GM21447 (cell line): Measurements from ENCODE around the gene RFX2.

Source experiments
- ATAC-seq: cut with Tn5 transposase; IDR thresholded peaks from one replicate; pipeline ENCODE4 v1.9.1; 2021; ENCODE audit not compliant: unreplicated experiment

Gene RFX2

DNA sequence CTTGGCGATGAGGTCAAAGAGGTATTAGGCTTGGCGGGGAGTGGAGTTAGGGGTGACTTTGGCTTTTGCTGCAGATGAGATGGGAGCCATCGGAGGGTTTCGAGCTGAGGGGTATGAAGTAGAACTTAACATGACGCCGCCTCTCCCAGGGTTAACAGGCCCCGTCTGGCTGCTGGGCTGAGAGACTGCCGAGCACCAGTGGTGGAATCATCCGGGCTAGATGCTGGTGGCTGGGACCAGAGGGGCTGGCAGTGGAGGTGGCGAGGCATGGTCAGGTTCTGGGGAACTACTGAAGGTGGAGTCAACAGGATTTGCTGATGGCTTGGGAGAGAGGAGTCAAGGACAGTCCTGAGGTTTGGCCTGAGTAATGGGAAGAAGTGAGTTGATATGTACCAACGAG lies 4.9 kb downstream of the RFX2 start:
- ATAC-seq = no peak

DNA sequence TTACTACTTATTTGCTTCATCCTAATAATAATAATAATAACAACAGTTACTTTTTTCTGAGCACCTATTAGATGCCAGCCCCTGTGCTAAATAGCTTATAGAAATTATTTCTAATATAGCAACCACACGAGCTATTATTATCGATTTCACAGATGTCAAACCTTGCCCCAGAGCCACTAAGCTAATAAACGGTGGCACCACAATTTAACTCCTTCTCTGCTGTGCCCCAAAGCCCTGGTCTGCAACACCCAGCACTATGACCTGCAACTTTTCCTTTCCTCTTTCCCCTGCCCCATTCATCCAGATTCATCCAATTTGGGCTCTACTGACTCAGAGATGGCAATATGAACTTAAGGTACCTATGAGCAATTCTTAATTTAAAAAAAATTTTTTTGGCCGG lies 6.4 kb downstream of the RFX2 start:
- ATAC-seq = no peak

DNA sequence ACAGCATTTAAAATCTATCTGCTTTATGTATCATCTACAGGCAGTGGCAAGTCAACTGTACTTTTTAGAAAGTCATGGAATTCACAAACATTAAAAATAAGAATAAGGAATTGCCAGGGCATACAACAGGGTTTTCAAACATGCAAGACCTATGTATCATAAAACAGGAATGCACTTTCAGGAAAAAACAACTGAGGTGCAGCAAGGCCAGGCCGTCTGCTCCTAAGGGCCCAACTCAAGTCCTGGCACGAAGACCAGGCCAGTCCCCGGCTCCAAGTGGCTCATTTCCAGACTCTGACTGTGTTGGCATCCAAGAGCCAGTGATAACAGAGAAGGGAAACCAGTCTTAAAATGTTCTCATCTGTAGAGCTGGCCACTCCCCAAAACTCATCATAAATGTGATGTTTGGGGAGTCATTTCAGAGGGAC lies 7.1 kb downstream of the RFX2 start:
- no peak for ATAC-seq

DNA sequence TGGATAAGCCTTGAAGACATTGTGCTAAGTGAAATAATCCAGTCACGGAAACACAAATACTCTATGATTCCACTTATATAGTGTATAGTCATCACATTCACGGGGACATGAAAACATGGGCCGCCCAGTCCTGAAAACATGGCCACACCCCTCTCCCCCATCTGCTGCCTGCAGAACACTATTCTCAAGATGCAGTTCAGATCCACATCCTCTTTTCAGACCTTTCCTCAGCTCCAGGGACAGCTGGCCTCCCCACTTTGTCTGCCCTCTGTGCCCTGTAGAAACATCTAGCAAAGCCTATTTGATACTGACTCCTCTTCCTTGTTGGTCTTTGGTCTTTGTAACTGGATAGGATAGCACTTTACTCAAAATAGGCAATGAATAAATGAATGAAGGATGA lies 8.3 kb downstream of the RFX2 start:
- no peak for ATAC-seq

DNA sequence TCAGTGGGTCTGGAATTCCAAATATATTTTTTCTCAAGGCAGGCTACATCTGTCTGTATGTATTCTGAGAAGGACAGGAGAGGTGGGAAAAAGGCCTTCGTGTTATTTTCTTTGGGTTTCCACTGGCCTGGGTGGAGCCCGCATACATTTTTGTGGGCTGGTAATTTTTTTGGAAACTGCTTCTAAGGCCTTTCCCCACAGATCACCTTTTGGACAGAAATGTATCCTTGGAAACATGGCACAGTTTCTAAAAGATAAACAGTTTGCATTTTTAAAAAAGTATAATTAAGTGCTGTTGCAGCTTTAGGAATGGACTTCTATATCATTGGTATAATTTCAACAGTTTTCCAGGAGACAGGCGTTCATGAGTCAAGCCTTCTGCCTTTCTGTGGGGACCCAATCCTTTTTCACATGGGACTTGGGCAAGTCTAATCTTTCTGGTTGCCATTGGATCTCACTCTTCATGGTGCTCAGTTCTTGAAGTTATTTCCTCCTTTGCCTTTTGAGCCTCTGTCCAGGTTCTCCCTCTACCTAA lies 8.9 kb downstream of the RFX2 start:
- ATAC-seq = no peak

DNA sequence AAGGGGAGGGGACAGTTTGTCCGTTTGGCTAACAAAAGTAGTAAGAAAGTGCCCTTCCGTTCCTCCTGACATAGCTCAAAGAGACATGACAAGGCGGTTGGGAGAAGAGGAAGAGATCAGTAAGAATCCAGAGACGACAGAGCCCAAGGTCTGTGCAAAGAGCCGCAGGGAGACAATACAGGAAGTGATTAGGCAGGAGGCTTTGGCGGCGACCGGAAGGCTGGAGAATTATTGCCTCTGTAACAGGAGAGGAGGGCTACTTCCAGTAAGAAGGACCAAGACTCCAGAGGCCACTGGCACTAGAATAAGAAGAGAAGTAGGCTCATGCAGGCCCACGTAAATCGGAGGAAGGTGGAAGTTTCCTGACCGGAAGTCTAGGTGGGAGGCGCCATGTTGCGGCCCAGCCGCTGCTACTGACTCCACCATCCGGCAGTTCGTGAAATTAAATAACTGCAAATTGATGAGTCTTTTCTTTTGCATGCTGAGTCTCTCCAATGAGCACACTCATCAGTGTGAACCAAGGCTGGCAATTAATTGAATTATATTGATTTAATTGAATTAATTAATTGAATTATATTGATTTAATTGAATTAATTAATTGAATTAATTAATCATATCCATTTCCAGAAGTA lies 9.9 kb downstream of the RFX2 start:
- ATAC-seq = no peak

DNA sequence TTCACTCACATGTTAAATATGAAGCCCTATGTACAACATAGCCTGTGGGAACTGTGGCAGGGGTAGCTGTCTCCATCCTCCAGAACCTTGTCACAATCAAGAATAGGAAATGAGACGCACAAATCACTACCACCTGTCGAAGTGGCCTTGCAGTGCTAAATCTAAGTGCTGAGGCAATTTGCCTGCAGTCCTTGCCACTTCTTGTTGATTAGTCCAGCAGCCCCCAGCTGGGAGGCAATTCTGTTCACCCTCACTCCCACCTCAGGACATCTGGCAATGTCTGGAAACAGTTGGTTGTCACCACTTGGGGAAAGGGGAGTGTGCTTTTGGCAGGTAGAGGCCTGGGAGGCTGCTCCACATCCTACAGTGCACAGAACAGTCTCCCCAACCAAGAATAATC lies 10.7 kb downstream of the RFX2 start:
- ATAC-seq = no peak

DNA sequence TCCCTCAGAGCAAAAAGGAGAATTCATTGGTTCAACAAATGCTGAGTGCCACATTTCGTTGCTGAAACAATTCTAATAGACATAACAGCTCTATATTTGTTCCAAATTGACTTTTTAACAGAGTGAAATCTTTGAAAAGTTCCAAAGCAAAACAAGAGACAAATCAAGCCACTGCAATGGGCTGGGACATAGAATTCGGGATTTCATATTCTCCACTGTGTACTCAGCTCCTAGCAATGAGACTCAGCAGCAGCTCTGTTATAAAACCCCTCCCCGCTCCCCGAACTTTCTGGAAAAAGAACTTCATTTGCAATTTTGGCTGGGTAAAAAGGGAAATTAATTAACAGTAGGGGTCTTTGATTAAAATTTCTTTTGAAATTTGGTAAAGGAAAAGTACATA lies 11.3 kb downstream of the RFX2 start:
- no peak for ATAC-seq

DNA sequence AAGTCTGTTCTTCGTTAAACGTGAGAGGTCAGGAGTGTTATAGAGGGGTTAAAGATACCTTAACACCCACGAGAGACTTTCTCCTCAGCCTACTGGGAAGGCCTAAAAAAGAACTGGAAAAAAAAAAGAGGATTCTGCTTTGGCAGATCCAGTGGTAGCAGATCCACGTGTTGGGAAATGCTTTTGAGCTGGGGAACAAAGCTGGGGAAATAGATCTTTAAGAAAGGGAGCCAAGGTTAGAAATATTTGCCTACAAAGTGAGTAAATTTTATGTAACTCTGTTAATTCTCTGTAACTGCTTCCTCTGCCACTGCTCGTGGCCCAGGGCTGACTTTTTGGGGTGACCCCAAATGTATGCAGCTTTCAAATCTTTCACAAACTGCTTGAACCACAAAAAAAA lies 11.7 kb downstream of the RFX2 start:
- no peak for ATAC-seq

DNA sequence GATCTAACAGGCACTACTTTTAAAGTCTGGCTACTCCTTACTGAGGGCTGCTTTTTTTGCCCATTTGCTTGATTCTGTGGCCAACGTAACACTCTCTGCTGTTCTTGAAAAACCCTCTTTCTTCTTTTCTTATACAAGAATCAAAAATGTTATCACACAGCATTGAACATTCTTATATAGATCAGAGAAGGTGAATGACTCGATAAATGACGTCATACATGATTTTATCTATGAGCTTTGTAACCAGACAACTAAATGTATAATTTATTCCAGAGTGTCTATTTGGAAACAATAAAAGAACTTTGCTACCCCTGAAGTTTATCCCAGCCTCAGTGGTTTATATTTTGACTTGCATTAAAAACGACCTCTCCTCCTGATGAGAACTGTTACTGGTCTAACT lies 12.4 kb downstream of the RFX2 start:
- no peak for ATAC-seq

DNA sequence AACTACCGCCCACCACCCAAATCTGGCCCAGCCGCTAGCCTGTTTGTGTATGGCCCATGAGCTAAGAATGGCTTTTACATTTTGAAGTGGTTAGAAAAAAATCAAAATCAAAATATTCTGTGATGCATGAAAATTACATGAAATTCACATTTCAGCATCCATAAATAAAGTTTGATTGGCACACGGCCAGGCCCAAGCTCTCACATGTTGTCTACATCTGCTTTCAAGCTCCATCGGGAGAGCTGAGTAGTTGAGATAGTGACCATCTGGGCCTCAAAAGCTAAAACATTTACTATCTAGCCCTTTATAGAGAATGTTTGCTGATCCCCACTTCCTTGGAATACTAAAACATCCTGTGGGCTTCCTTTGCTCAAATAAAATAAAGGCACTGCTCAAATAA lies 14.5 kb downstream of the RFX2 start:
- ATAC-seq = no peak

DNA sequence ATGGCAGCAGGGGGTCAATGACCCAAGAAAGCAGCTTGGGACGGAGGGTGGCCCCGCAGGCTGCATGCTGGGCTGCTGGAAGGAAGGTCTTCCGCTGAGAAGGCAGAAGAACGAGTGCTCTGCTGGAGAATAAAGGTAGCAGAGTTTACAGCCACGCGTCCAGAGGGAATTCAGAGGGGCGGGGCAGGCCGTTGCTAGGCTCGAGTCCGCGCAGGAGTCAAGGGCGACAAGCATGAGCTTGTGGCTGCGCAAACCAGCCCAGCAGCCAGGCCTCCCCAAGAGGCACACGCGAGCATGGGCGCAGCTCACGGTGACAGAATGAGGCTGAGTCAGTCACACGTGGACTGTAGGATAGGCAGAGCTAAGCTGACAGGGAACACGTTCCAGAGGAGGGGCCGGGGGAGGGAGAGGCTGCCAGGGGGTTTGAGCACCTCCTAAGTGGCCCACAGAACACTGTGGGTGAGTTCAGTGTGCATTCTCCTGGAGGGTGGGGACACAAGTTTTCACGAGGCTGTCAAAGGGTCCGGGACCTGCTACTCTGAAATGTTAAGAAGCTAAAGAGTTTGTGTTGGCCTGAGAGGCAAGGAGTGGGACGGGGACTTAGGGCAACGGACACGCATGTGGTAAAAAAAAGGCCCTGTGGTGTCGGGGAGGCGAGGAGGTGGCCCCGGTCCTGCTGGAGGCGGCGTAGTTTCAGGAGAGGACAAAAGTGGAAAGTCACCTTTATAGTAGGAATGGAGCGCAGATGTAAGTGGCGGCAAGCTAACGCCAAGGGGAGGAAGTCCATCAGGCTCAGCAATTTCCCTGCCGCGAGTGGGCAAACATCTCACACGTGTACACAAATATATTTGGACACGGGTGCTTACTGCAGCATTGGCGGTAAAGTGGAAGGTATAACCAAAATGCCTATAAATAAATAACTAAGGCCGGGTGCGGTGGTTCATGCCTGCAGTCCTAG lies 17.7 kb downstream of the RFX2 start:
- ATAC-seq = no peak

DNA sequence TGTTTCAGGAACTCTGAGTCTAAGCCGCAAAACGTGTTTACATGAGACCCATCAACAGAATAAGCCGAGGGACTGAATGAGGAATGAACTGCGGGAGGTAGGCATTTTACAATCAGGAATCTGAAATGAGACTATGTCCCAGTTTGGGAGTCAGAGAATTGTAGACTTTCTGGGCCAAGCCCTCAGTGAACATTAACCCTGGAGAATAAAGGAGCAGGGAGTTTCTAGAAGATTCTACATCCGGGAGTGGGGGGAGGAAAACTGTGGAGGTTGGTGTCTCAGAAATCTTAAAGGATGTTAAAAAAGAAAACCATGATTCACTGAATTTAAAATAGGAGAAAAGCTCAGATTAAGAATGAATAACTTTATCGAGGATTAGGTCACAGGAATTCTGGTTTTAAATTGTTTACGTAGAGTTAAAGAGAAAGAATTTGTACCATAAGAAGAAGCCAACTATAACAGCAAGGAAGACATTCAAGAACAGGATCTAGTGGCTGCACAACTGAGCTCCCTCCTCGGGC lies 18.5 kb downstream of the RFX2 start:
- no peak for ATAC-seq

DNA sequence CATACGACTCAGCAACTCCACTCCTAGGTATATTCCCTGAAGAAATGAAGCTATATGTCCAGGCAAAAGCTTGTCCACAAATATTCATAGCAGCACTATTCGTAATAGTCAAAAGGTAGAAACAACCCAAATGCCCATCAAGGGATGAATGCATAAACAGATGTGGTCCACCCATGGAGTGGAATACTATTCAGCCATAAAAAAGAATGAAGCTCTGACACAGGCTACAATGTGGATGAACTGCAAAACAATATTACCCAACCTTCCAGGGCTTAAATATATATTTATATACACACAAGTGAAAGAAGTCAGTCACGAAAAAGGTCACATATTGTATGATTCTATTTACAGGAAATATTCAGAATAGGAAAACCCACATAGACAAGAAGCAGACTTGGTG lies 19.7 kb downstream of the RFX2 start:
- ATAC-seq = no peak

DNA sequence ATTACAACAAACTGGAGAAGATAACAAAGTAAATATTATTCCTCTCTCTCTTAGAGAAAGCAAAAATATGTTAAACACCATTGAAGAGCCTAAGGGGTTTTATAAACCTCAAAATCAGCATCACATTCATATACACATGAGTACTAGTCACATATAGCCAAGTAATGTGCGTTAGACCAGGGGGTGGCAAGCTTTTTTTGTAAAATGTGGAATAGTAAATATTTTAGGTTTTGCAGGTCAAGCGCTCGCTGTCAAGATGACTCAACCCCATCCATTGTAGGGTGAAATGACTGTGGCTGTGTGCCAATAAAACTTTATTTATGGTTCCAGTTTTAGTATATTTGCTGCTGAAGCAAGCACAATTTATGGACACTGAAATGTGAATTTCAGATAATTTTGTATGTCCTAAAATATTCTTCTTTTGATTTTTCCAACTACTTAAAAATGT lies 21.7 kb downstream of the RFX2 start:
- ATAC-seq = no peak

DNA sequence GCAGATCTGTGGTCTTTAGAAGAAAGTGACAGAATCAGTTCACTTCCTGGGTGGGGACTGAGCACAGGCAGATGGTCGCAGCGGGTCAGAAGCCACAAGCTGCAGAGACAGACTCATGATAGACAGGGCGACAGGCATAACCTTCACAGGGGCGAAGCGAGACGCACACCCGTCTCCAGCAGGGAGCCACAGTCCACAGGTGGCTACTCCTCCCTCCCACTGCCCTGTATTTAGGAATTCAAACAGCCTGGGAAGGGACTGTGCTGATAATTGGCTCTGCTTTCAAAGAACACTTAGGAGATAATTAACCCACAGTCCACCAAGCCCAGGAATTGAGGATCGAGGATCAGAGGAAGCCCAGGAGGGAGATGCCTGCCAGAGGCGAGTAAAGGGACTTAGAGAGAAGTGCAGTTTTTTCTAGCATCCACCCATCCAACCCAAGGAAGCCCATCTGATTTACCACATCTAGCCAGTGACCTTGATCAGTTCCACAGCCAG lies 23.2 kb downstream of the RFX2 start:
- peak; percentile 42 for ATAC-seq

DNA sequence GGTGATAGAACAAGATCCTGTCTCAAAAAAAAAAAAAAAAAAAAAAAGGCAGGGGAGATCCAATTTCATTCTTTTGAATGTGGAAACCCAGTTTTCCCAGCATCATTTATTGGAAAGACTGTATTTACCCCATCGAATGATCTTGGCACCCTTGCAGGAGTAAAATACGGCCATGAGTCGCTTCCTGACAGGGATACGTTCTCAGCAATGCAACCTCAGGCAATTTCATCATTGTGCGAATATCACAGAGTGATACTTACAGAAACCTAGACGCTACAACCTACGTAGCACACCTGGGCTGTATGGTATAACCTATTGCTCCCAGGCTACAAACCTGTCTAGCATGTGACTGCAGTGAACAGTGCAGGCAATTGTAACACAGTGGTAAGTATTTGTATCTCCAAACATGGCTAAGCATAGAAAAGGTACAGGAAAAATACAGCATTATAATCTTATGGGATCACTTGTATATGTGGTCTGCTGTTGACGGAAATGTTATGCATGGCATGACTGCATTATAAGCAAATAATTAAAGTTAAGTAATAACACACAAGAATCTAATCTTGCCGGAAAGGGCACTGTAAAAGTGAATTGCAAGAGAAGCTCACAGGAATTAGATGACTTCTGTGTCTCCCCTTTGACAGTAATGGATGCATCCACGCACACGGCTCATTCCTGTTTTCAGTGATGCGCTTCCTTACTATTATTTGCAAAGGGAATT lies 24.1 kb downstream of the RFX2 start:
- ATAC-seq = no peak

DNA sequence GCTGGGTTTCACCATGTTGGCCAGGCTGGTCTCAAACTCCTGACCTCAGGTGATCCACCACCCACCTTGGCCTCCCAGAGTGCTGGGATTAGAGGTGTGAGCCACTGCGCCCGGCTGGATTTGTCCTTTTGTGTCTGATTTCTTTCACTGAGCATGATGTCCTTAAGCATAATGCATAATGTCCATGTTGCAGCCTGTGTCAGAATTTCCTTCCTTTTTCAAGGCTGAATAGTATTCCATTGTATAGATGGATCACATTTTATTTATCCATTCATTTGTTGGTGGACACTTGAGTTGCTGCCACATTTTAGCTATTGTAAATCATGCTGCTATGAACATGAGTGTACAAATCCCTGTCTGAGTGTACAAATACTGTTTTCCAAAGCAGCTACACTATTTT lies 25.5 kb downstream of the RFX2 start:
- ATAC-seq = no peak

DNA sequence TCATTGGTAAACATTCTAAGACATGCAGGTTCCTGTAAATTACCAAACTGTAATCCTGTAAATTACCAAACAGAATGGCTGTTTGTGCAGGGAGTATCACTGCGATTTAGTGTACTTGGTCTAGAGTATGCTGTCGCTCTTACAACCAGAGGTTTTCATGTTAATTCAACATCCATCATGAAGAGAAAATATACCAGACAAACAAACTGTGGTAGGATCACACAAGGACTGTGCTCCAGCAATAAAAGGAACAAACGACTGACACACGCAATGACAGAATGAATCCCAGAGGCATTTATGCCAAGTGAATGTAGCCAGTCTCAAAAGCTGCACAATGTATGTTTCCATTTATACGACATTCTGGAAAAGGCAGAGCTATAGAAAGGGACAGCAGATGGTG lies 31.2 kb downstream of the RFX2 start:
- ATAC-seq = no peak

DNA sequence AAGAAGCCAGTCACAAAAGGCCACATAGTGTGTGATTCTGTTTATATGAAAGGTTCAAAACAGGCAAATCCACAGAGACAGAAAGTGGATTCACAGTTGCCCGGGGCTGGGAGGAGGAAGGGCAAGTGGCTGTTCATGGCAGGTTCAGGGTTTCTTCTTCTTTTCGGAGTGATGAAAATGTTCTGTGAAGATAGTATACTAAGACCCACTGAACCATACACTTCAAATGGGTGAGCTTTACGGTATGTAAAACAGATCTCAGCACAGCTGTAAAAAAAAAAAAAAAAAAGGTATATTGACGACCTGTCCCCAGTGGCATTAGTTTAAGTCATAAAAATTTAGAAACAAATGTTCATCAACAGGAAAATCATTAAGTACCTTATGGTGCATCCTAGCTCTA lies 32.2 kb downstream of the RFX2 start:
- ATAC-seq = no peak
